GM19239 (cell line): Measurements from ENCODE around the gene INPP4A.
"Not testable (repeated sequence)": the region's sequence is repeated elsewhere in the genome, so short reads cannot be mapped to it uniquely, and the experiment has no call there.

Experiments used
- DNase-seq: peaks from one replicate; pipeline ENCODE4 v3.0.0; 2011; ENCODE audit warnings: low spot score; ENCODE audit not compliant: insufficient read length
- FAIRE-seq: peaks from 2 replicates; lab custom pipeline; 2011; peaks lifted over from hg19 to GRCh38; lab: Jason Lieb, UNC

Gene INPP4A

DNA sequence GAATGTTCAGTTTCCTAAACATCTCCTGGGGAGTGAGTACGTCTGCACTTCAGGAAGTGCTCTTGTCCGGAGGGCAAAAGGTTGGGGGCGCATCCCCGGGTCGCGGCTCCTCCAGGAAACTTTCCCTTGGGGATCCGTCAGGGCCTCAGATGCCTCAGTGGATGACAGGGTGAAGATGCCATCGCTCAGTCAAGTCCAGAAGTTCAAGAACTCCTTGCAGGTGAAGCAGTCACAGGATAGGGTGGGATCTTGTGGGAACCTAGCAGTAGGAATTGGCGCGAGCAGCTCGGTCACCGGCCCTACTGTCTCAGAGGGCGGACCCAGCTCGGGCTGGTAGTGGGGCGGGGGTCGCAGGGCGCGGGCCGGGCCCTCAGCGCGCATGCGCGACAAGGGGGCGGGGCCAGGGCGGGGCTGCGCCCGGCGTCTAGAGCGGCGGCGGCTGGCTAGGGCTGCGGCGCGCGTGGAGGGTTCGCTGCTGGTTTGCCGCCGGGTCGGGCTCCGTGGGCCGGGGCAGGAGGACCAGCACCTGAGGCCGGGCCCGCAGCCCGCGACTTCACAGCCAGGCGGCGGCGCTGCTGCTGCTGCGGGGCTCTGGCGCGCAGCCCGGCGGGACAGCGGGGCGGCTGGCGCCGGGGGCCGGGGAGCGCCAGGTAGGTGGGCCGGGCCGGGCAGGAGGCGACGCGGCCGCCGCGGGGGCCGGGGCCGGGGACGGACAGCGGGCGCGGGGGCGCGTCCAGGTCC is at the start of gene INPP4A:
INPP4A (plus strand) TSS at position 423 of the 741 bp plus-strand sequence. CDS start 75,191 bp downstream, outside the sequence.
- DNase-seq (peak; percentile 74), FAIRE-seq (peak; percentile 90)

DNA sequence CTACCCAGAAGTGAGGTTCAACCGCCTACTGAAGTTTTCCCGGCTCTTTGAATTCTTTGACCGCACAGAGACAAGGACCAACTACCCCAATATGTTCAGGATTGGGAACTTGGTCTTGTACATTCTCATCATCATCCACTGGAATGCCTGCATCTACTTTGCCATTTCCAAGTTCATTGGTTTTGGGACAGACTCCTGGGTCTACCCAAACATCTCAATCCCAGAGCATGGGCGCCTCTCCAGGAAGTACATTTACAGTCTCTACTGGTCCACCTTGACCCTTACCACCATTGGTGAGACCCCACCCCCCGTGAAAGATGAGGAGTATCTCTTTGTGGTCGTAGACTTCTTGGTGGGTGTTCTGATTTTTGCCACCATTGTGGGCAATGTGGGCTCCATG is 48.7 kb upstream of the INPP4A start:
- no peak for DNase-seq
- FAIRE-seq: no peak

DNA sequence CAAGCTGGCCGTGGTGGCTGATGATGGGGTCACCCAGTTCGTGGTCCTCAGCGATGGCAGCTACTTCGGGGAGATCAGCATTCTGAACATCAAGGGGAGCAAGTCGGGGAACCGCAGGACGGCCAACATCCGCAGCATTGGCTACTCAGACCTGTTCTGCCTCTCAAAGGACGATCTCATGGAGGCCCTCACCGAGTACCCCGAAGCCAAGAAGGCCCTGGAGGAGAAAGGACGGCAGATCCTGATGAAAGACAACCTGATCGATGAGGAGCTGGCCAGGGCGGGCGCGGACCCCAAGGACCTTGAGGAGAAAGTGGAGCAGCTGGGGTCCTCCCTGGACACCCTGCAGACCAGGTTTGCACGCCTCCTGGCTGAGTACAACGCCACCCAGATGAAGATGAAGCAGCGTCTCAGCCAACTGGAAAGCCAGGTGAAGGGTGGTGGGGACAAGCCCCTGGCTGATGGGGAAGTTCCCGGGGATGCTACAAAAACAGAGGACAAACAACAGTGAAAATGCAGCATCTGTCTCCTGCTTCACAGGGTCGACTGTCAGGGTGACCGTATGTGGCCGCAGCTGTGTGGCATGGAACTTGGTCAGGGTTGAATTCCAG is 47.8 kb upstream of the INPP4A start:
- no peak for FAIRE-seq
- DNase-seq: no peak

DNA sequence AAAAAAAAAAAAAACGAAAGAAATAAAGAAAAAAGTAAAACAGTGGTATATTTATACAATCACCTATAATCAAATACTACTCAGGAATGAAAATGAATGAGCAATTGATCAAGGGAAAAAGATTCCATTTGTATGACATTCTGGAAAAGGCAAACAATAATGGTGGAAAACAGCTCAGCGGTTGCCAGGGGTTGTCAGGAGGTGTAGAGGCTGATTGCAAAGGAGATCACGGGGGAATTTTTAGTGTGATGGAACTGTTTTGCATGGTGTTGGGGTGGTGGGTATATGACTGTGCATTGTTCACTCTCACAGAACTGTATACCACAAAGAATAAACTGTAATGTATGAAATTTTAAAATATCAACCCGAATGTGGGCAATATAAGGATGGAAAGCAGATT is 45.5 kb upstream of the INPP4A start:
- DNase-seq: no peak
- no peak for FAIRE-seq

DNA sequence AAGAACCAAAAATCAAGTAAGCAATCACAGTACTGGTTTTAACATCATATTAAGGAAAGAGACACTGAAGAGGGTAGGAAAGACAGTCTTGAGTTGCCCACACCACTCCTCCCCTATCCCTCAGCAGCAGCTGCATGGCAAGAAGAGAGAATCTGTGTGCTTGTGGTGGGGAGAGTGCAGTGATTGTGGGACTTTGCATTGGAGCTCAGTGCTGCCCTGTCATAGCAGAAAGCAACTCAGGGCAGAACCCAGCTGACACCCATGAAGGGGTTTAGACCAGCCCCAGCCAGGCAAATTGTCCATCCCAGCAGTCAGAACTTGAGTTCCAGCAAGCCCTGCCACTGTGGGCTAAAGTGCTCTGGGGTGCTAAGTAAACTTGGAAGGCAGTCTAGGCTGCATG is 40.8 kb upstream of the INPP4A start:
- FAIRE-seq: no peak
- no peak for DNase-seq

DNA sequence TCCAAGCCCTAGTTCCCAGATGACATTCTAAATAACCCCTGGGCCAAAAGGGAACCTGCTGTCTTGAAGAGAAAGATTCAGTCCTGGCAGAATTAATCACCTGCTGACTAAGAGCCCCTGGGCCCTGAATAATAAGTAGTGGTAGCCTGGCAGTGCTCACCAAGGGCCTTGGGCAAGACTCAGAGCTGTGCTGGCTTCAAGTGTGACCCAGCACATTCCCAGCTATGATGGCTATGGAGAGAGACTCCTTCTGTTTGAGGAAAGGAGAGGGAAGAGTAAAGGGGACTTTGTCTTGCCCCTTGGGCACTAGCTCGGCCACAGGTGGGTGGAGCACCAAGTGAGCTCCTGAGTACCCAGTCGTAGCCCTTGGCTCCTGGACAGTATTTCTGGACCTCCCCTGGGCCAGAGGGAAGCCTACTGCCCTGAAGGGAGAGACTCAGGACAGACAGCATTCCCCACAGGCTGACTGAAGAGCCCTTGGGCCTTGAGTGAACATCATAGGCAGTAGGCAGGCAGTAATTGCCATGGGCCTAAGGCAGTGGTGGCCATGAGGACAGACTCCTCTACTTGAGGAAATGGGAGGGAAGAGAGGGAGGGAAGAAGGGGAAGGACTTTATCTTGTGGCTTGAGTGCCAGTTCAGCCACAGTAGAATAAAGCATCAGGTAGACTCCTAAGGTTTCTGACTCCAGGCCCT is 40.0 kb upstream of the INPP4A start:
- DNase-seq: no peak
- FAIRE-seq: no peak

DNA sequence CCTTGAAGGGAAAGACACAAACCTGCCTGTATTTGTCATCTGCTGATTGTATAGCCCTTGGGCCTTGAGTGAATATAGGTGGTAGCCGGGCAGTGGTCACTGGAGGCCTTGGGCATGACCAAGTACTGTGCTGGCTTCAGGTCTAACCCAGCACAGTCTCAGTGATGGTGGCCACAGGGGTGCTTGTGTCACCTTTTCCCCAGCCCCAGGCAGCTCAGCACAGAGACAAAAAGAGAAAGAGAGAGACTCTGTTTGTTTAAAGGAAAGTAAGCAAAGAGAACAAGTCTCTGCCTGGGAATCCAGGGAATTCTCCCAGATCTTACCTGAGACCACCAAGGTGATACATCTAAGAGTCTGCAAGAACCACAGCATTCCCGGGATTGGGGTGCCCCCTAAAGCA is 39.4 kb upstream of the INPP4A start:
- DNase-seq: no peak
- FAIRE-seq: no peak

DNA sequence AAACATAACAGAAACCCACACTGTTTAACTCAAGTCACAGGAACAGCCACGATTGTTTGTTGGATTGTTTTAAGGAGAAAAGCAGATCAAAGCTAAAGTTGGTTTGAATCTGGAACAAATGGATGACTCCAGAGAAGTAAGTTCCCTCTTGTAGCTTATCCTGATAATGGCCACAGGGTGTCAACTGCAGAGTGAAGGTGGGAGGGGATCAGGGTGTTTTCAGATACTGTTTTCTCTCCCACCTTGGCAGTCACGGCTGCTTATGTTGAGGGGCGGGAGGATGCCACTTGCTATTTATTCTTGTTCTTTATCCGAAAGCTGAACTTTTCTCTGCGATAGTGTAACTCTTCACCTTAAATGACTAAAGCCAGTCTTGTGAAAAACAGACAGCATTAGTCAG is 36.5 kb upstream of the INPP4A start:
- DNase-seq (no peak), FAIRE-seq (no peak)

DNA sequence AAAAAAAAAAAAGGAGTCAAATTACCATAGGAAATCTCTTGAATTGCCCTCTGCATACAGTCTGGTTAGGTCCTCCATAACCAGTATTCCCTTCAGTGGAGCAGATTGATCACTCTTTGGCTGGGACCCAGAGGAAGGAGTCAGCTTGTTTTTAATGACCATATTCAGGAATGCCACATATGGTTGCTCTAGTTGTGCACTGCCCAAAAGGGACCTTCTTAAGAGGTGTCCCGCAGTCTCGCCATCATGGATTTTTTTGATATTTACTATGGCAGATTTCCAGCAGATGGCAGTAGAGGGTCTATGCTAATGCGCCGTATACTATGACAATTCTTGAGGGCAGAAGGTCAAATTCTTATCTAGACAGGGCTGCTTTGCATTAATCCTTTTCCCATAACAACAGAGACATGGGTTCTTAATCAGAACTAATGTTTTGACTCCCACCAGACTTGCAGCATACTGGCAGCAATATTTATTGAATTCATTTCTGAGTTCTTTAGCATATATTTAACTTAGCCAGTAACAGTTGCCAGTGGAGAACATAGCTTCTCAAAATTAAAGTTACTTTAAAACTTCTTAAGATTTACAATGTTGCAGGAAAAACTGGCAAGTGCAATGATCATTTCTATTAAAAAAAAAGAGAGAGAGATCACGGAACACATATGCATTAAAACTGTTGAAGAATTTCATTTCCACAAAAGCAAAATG is 31.8 kb upstream of the INPP4A start:
- FAIRE-seq (peak; percentile 94), DNase-seq (peak; percentile 29)

DNA sequence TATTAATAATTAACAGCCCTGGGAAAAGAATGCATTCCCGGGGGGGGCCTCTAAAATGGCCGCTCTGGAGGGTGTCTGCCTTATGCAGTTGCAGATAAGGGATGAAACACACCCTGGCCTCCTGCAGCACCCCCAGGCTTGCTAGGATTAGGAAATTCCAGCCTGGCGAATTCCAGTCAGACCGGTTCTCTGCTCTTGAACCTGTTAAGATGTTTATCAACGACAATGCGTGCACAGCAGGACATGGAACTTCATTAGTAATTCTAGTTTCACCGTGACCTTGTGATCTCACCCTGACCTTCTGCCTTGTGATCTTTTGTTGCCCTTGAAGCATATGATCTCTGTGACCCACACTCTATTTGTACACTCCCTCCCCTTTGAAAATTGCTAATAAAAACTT is 30.4 kb upstream of the INPP4A start:
- not testable (repeated sequence) for FAIRE-seq, DNase-seq

DNA sequence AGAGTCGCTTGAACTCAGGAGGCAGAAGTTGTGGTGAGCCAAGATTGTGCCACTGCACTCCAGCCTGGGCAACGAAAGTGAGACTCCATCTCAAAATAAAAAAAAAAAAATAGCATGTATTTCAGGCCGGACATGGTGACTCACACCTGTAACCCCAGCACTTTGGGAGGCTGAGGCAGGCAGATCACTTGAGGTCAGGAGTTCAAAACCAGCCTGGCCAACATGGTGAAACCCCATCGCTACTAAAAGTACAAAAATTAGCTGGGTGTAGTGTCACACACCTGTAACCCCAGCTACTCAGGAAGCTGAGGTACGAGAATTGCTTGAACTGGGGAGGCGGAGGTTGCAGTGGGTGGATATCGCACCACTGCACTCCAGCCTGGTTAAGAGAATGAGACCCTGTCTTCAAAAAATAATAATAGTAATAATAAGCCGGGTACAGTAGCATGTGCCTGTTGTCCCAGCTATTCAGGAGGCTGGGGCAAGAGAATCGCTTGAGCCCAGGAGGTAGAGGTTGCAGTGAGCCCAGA is 28.9 kb upstream of the INPP4A start:
- not testable (repeated sequence) for DNase-seq

DNA sequence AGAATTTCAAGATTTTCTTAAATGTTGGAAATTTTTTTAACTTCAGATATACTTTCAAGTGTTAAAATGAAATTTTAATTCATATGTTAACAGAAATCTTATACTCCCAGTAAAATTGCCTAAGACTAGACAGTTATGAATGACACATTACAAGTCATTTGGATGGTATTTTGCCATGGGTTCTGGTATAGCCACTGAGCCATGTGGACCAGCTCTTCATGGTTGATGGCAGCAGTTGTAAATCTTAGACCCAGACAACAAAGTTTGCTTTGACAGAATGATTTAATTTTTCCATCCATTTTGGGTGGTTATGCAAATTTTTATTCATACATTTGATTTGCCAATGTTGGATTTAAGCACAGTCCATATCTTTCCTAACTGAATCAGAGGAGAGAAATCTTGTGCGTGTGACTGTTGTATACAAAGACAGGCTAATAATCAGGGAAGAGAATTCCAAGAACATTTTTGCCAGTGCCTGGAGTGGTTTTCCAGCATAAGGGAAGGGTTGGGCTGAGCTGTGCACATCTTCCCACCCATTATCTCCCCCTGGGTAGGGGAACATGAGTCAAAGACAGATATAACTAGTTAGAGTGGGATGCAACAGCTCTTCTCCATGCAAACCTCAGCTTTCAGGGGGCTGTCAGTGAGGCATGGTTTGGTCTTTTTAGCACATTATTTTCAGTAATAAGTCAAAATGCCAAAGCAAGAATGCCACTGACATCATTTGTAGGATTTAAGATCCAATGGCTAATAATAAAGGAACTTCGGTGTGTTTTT is 28.1 kb upstream of the INPP4A start:
- DNase-seq (no peak), FAIRE-seq (no peak)

More for the DNA sequence above, 28.9 kb upstream of the INPP4A start:
- not testable (repeated sequence) for FAIRE-seq

DNA sequence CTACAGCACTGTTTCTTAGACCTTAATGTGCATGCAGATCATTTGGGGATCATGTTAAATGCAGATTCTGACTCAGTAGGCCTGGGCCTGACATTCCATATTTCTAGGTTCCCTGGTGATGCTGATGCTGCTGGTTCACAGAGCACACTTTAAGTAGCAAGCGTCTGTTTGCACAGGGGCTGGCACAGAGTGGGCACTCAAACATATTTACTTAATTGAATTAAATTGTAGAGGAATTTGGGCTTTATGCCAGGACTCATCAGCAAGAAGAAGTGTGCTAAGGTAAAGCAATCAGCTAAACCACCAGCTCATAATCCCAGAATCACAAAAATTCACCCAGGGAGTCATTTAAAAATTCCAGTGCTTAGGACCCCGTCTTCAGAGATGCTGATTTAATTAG is 25.1 kb upstream of the INPP4A start:
- FAIRE-seq (no peak), DNase-seq (no peak)

DNA sequence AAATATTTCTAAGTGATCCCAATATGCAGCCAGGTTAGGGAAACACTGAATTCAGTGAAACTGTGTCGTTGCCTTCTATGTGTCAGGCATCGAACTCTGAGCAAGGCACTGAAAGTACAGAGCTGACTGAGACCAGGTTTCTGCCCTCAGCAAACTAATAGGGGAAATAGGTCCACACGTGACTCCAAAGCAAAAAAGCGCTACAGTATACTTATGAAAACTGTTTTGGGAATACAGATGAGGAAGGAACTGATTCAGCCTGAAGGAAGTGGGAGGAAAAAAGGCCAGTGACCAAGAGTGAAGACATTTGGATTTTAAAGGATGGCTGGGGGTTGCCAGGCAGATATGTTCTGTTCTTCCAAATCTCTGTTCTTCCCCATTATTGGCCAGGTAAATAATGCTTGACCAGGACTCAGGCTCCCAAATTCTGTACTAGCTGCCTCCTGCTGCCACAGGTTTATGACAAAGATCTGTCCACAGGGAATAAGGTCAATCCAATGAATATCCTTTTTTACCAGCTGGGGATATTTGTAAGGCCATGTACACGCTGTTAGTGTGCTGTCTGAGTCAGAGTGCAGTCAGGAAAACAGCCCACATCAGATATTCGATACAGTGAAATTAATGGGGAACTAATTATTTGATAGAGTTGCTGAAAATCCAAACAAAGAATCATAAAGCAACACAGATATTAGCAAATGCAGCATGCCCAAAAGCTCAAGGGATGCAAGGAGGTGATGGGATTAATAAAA is 24.5 kb upstream of the INPP4A start:
- FAIRE-seq: no peak
- no peak for DNase-seq

DNA sequence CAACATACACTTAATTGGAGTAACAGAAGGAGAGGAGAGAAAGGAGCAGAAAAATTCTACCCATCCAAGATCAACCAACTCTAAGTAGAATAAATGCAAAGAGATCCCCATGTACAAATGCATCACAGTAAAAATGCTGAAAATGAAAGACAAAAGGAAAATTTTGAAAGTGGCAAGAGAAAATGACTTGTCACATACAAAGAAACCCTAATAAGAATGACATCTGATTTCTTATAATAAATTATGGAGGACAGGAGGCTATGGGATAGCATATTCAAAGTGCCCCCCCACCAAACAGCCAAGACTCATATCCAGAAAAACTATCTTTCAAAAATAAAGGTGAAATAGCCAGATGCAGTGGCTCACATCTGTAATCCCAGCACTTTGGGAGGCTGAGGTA is 22.2 kb upstream of the INPP4A start:
- DNase-seq (no peak), FAIRE-seq (no peak)

DNA sequence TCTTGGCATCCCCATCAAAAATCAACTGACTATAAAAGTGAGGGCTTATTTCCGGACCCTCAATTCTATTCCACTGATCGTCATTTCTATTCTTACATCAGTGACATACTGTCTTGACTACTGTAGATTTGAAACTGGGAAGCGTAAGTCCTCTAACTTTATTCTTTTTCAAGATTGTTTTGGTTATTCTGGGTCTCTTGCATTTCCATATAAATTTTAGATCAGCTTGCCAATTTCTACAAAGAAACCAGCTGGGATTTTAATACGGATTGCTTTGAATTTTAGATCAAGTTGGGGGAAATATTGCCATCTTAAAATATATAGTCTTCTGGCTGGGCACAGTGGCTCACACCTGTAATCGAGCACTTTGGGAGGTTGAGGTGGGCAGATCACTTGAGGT is 17.9 kb upstream of the INPP4A start:
- no peak for DNase-seq
- no peak for FAIRE-seq

DNA sequence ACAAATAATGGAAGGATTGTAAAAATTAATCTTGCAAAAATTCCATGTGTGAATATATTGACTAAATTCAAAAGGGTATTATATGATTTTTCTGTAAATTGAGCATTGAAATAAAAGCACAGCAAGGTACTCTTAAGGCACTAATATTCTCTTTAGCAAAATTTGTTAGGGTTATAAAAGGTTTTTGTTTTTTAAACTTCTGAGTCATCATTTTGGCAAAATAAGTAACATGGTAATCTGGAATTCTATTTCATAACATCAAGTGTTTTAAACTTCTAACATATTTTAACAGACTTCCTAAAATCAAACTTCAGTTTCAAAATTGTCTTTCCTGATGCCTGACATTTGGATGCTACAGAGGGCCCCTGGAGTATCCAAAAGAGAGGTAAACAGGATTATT is 12.5 kb upstream of the INPP4A start:
- no peak for DNase-seq
- FAIRE-seq: peak; percentile 81

DNA sequence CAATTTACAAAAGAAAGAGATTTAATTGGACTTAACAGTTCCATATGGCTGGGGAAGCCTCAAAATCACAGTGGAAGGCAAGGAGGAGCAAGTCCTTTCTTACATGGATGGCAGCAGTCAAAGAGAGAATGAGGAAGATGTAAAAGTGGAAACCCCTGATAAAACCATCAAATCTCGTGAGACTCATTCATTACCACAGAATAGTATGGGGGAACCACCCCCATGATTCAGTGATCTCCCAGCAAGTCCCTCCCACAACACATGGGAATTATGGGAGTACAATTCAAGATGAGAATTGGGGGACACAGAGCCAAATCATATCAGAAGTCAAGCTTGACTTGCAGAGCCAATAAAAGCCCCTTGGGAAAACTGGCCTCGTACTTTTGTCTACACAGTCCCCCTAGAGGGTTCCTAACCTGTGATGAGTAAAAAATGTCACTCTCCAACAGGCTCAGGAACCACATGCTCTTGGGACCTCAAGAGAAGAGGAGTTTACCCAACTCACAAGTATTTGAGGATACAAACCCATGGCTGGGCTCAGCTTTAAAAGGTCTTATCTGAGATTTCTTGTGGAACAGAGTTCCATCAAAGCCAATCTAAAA is 11.2 kb upstream of the INPP4A start:
- FAIRE-seq (no peak), DNase-seq (no peak)

DNA sequence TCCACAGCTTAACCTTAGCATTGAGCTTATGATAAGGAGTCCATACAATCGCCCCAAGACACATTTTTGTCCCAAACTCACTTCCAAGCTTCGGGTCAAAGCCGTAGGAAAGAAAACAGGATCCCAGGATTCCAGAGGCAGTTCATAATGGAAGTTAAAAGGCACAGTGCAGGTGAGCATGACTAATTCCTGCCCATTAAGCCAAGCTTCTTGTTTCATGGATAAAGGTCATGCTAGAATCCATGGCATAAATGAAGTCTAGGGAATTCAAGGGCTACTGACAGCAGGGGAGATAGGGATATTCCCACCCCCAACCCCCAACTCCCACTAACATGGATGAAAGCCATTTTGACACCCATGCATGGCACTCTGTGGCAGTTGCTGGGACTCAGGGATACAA is 10.2 kb upstream of the INPP4A start:
- DNase-seq (no peak), FAIRE-seq (no peak)
